Activated T-cell treated with anti-CD3 and anti-CD28 coated beads, Interleukin-2, amount 50 U/mL, for 4 hours (primary cell): ENCODE results near the gene CYP2W1. TPM values are rescaled to one million over a fixed set of nuclear protein-coding genes. Genes with fewer than 3 reads are reported as not detected.
"Not testable (repeated sequence)": the region's sequence is repeated elsewhere in the genome, so short reads cannot be mapped to it uniquely, and the experiment has no call there.

Experiments
- ATAC-seq, 2 donors: fragments of 200-7000 bp; cut with Tn5 transposase; one replicate each; pipeline ENCODE4 v1.10.0; 2021
- DNase-seq: peaks from one replicate; pipeline ENCODE4 v3.0.0-alpha.2; 2020
- H3K27me3 Mint-ChIP-seq: one replicate; pipeline ENCODE4 v1.8.0; 2021; ENCODE audit warnings: low read depth, mixed read lengths
- H3K36me3 Mint-ChIP-seq: one replicate; pipeline ENCODE4 v1.8.0; 2022; ENCODE audit warnings: mixed read lengths; ENCODE audit not compliant: insufficient read depth
- H3K4me1 Mint-ChIP-seq: one replicate; pipeline ENCODE4 v1.8.0; 2021; ENCODE audit warnings: low read depth, mixed read lengths
- H3K4me3 Mint-ChIP-seq: one replicate; pipeline ENCODE4 v1.8.0; 2021; ENCODE audit warnings: mild to moderate bottlenecking, moderate library complexity, mixed read lengths
- H3K9me3 Mint-ChIP-seq: one replicate; pipeline ENCODE4 v1.8.0; 2021; ENCODE audit warnings: mixed read lengths
- total RNA-seq, 3 donors: library from RNA; stranded (reverse); gene quantifications; one replicate each; pipeline ENCODE4 v1.2.1, GENCODE V29; 2021

CYP2W1 gene
- total RNA-seq, 3 donors from 2014 or later: not detected

DNA sequence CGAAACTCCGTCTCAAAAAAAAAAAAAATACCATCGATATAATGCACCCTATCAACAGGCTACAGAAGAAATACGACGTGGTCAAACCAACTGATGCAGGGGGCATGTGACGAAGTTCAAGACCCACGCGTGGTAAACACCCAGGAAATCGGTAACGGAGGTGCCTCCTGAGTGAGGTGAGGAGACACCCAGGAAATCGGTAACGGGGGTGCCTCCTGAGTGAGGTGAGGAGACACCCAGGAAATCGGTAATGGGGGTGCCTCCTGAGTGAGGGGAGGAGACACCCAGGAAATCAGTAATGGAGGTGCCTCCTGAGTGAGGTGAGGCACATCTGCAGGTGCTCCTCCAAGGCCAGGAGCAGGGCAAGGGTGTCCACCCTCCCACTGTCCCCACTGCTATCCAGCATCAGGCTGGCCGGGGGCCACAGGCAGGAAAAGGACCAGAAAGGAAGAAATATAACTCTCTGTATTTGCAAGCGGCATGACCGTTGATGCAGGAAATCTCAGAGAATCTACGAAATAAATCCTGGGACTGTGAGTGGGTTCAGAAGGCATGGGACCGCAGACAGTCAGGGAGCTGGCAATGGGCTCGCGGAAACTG lies 50.7 kb downstream of the CYP2W1 start:
- Mint-ChIP-seq H3K9me3 (peaks cover 5% of the 10 kb centered on the region), H3K36me3 (peaks cover 2% of the 10 kb centered on the region), H3K4me3 (peak overlapping the region; percentile 44), H3K27me3 (no peaks in the 10 kb centered on the region), H3K4me1 (peaks cover 40% of the 10 kb centered on the region)
- no peak for ATAC-seq
- DNase-seq: no peak

DNA sequence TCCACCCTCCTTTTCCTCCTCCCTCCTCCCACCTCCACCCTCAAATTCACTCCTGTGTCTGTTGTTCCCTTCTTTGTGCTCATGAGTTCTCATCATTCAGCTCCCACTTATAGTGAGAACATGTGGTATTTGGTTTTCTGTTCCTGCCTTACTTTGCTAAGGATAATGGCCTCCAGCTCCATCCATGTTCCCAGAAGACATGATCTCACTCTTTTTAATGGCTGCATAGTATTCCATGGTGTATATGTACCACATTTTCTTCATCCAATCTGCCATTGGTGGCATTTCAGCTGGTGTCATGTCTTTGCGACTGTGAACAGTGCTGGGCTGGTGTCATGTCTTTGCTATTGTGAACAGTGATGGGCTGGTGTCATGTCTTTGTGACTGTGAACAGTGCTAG lies 51.8 kb downstream of the CYP2W1 start:
- not testable (repeated sequence) for ATAC-seq, H3K36me3 Mint-ChIP-seq, H3K27me3 Mint-ChIP-seq, DNase-seq, H3K4me3 Mint-ChIP-seq, H3K9me3 Mint-ChIP-seq
- peaks cover 33% of the 10 kb centered on the region for H3K4me1 Mint-ChIP-seq

DNA sequence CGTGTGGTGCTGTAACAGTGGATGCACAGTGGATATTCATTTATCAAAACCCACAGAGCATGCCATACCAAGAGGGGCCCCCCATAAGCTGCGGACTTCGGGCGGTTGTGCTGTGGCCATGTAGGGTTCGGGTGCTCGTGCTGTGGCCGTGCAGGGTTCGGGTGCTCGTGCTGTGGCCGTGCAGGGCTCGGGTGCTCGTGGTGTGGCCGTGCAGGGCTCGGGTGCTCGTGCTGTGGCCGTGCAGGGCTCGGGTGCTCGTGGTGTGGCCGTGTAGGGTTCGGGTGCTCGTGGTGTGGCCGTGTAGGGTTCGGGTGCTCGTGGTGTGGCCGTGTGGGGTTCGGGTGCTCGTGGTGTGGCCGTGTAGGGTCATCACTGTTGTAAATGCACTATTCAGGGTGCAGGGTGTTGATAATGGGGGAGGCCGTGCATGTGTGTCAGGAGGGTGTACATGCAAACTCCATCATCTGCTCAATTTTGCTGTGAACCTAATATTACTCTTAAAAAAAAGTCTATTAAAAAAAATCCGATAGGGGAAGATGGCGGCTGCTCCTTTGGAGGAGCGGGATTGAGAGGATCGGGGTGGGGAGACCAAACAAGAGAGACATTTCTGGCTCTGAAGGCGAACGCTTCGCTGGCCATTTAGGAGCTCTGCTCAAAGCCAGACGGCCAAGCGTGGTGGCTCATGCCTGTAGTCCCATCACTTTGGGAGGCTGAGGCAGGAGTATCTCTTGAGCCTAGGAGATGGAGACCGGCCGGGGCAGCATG lies 53.4 kb downstream of the CYP2W1 start:
- not testable (repeated sequence) for H3K4me3 Mint-ChIP-seq, DNase-seq, ATAC-seq, H3K36me3 Mint-ChIP-seq, H3K27me3 Mint-ChIP-seq, H3K9me3 Mint-ChIP-seq
- peaks cover 29% of the 10 kb centered on the region for H3K4me1 Mint-ChIP-seq

Other genes starting within 250 kb of the CYP2W1 start
- 10 to 100 TPM; 61.5 to 69.1 (median 63.0) TPM for gene SUN1, start 150.7 kb upstream of the CYP2W1 start, total RNA-seq
- 10 to 100 TPM; 47.9 to 55.3 (median 52.1) TPM for gene GET4, start 106.6 kb upstream of the CYP2W1 start, total RNA-seq
- 10 to 100 TPM; 75.0 to 79.6 (median 79.5) TPM for gene ADAP1, start 28.5 kb upstream of the CYP2W1 start, total RNA-seq
- 10 to 100 TPM; 17.5 to 19.0 (median 18.9) TPM for gene COX19, start 7.6 kb upstream of the CYP2W1 start, total RNA-seq
- gene GPR146, start 61.4 kb downstream of the CYP2W1 start, total RNA-seq: under 1 TPM in 2 of 3 donors, not detected in 1; 0.21 to 0.52 TPM
- gene GPER1, start 104.9 kb downstream of the CYP2W1 start, total RNA-seq: under 1 TPM; 0.08 to 0.11 (median 0.08) TPM
- 10 to 100 TPM; 19.3 to 25.0 (median 22.3) TPM for gene ZFAND2A, start 177.0 kb downstream of the CYP2W1 start, total RNA-seq
- not detected for gene UNCX, start 249.7 kb downstream of the CYP2W1 start, total RNA-seq